HL-60/S4 treated with phorbol 12-myristate 13-acetate at 8.2 ng/mL for 4 days and 3 days (cell line): Measurements from ENCODE around the gene GOLGA6L1.
"Not testable (repeated sequence)": the region's sequence is repeated elsewhere in the genome, so short reads cannot be mapped to it uniquely, and the experiment has no call there.

Source experiments
- in situ Hi-C: fragments of 300-500 bp; cut with MboI; formaldehyde crosslinking; loops from 2 replicates; pipeline ENCODE4 v1.15.0; 2022; ENCODE audit warnings: low sequenced_read_pairs

Gene GOLGA6L1, protein sequence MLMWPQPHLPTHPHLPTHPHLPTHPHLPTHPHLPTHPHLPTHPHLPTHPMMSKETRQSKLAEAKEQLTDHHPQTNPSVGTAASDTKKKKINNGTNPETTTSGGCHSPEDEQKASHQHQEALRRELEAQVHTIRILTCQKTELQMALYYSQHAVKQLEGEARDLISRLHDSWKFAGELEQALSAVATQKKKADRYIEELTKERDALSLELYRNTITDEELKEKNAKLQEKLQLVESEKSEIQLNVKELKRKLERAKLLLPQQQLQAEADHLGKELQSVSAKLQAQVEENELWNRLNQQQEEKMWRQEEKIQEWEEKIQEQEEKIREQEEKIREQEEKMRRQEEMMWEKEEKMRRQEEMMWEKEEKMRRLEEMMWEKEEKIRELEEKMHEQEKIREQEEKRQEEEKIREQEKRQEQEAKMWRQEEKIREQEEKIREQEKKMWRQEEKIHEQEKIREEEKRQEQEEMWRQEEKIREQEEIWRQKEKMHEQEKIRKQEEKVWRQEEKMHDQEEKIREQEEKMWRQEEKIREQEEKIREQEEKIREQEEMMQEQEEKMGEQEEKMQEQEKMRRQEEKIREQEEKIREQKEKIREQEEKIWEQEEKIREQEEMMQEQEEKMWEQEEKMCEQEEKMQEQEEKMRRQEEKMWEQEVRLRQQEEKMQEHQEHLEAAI

DNA sequence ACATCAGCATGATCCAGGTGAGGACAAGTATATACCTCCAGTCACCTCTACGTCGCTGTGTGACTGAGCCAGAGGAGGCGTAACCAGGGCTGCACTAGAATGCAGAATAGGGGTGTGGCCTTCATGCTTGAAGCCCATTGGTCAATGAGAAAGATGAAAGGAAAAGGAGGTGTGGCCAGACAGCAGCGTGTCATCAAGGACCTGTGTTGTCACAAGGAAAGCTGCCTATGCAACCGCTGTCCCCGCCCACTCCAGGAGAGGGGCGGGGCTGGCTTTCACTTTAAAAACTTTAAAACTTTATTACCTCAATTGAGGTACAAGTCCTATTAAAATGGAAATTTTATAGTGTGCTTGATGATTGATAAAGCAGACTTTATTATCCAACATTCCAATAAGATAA lies at the start of gene GOLGA6L1:
Gene GOLGA6L1 (minus strand): TSS at position 101 of the 400 bp plus-strand sequence. CDS start 91 bp downstream, at position 10.
- in situ Hi-C loops = not testable (repeated sequence)

DNA sequence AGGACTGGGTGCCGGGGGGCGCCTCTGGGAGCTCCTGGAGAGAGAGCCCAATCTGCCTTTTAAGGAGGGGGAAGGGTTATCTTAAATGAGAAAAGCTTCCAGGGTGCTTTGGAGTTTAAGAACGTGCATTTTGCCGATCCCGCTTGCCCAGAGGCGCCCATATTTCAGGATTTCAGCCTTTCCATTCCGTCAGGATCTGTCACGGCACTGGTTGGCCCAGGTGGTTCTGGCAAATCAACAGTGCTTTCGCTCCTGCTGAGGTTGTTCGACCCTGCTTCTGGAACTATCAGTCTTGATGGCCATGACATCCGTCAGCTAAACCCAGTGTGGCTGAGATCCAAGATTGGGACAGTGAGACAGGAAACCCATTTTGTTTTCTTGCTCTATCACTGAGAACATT lies 44.6 kb upstream of the GOLGA6L1 start:
- in situ Hi-C loops = not testable (repeated sequence)

DNA sequence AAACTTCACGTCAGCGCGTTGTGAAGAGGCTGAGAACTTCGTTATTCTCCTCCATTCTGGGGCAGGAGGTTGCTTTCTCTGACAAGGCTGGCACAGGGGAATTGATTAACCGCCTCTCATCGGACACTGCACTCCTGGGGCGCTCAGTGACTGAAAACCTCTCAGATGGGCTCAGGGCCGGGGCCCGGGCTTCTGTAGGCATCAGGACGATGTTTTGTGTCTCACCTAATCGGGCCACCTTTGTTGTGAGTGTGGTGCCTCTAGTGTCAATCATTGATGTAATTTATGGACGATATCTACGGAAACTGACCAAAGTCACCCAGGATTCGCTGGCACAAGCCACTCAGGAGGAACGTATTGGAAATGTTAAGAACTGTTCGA lies 43.9 kb upstream of the GOLGA6L1 start:
- in situ Hi-C loops = not testable (repeated sequence)

DNA sequence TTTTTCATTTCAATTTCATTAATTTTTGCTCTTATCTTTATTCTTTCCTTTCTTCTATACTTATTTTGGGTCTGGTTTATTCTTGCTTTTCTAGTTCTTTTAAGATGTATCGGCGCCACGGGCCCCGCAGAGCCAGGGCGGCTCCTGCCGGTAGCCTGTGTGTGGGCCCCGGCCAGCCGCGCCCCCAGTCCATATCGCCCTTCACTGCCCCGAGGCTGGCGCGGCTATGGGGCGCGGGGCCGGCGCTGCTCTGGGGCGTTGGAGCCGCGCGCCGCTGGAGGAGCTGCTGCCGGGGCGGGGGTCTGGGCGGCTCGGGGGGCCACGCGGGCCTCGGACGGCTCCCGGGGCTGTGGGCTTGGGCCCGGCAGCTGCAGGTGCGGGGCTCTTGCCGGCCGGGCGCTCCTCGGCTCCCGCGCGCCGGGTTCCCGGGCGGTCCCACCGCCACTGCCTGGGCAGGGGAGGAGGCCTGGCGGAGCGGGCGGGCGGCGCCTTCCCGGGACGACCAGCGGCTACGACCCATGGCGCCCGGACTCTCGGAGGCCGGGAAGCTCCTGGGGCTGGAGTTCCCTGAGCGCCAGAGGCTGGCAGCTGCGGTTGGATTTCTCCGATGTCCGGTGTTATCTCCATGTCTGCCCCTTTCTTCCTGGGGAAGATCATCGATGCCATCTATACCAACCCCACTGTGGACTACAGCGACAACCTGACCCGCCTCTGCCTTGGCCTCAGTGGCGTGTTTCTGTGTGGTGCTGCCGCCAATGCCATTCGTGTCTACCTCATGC lies 43.3 kb upstream of the GOLGA6L1 start:
- in situ Hi-C loops = not testable (repeated sequence)

- in situ Hi-C loops = not testable (repeated sequence)
Measured at GRCh38 chr15:23176683-23177082, 40.1 kb upstream of the GOLGA6L1 start.

GRCh38 chr15:23175606-23176005 lies 39.0 kb upstream of the GOLGA6L1 start:
- in situ Hi-C loops = not testable (repeated sequence)

- in situ Hi-C loops = not testable (repeated sequence)
Measured at GRCh38 chr15:23174609-23175140, 38.1 kb upstream of the GOLGA6L1 start.

GRCh38 chr15:23132787-23133186 lies 3.8 kb downstream of the GOLGA6L1 start:
- in situ Hi-C loops = not testable (repeated sequence)

- in situ Hi-C loops = no loop called here
Measured at GRCh38 chr15:23118208-23118607, 18.4 kb downstream of the GOLGA6L1 start.

DNA sequence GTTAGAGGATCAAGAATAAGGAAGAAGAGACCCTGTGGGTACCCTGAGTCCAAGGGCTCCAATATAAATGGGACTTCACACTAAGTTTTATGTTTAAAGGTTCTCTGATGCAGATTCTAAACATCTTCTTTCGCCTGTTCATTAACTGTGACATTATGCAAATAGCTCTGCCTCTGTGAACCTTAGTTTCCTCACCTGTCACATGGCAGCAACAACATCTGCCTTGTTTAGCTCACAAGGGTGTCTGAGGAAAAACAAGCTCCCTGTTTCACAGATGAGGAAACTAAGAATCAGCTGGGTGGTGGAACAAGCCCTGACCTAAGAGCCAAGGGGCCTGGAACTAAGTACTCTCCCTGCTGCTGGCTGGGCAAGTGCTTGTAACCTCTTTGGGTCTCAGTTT lies 40.8 kb downstream of the GOLGA6L1 start:
- in situ Hi-C loops = no loop called here

DNA sequence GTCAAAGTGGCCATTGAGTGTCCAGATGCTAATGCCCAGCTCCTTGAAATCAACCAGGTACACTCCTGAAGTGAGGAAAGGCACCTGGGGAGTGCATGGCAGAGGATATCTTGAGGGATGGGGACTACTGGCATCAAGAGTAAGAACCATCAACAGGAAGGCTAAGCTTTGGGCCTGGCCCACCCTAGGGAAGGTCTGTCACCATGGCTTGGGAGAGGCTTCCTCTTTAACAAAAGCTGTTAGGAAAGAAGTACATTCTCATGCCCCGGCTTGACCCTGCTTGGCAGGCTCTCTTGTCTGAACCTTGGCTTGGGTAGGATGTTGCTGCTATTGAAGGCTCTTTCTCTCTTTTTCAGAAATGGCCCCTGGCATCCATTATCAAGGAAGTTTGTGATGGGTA lies 53.5 kb downstream of the GOLGA6L1 start:
- in situ Hi-C loops = no loop called here

DNA sequence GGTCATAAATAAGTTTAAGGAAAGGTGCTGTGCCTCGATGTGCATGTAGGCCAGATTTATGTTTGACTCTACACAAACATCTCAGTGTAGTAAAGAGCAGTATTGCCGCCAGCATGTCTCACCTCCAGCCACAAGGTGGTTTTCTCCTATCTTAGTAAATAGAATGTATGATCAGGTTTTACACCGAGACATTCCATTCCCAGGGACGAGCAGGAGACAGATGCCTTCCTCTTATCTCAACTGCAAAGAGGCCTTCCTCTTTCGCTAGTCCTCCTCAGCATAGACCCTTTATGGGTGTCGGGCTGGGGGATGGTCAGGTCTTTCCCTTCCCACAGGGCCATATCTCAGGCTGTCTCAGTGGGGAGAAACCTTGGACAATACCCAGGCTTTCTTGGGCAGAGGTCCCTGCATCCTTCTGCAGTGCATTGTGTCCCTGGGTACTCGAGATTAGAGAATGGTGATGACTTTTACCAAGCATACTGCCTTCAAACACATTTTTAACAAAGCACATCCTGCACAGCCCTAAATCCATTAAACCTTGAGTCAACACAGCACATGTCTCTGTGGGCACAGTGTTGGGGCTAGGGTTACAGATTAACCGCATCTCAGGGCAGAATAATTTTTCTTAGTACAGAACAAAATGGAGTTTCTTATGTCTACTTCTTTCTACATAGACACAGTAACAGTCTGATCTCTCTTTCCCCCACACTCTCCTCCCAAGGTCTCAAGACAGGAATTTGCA lies 54.5 kb downstream of the GOLGA6L1 start:
- in situ Hi-C loops = not testable (repeated sequence)

GRCh38 chr15:23081271-23081670 lies 55.4 kb downstream of the GOLGA6L1 start:
- in situ Hi-C loops = no loop called here

DNA sequence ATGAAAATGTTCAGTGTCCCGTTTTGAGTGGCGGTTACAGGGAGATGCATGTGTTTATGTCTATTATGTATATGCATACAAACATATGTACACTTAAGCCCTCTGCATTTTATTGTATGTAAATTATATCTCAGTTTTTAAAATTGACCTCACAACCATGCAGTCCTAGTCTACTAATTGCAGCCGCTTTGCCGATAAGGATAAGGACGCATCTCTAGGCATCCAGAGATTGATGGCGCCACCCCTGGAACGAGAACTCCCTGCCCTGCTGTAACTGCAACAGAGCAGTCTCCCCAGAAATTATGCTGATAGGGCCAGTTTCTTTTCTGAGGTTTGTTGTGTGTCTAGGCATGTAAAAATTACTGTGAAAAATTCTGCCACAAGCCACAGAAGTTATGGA lies 56.9 kb downstream of the GOLGA6L1 start:
- in situ Hi-C loops = no loop called here
